IMR-90 (cell line): ENCODE data around the gene RNF175. TPM values are rescaled to one million over a fixed set of nuclear protein-coding genes. Genes with fewer than 3 reads are reported as not detected.

Experiments used
- ATAC-seq: fragments of 200-7000 bp; cut with Tn5 transposase; 2 replicates; pipeline ENCODE4 v1.9.1; 2020; ENCODE audit warnings: low read depth, mild to moderate bottlenecking, moderate library complexity
- BruUV-seq: library from RNA; stranded (reverse); fragments of 400-500 nt; replicated peaks from 2 replicates; lab custom pipeline; 2021; lab: Mats Ljungman, UMichigan
- CTCF ChIA-PET: fragments of 300-600 bp; formaldehyde crosslinking; extraction: SDS; loops from one replicate; lab custom pipeline; 2021; ENCODE audit warnings: antibody characterized with exemption; lab: Yijun Ruan, JAX
- POLR2A ChIA-PET: fragments of 300-600 bp; sonication (Branson Sonifier 250); formaldehyde crosslinking; loops from one replicate; lab custom pipeline; 2022; ENCODE audit warnings: antibody characterized with exemption; ENCODE audit not compliant: unreplicated experiment; lab: Charles Lee
- DNase-seq: peaks from one replicate; pipeline ENCODE4 v3.0.0; 2013
- H2AFZ ChIP-seq: replicated peaks from 2 replicates; pipeline ENCODE3; 2013; ENCODE audit warnings: low read length, mild to moderate bottlenecking; ENCODE audit not compliant: poor library complexity
- H2AK5ac ChIP-seq: 2 replicates; pipeline ENCODE4 v1.6.1; 2013; ENCODE audit warnings: low read depth, low read length, inconsistent platforms
- H2AK9ac ChIP-seq: replicated peaks from 2 replicates; pipeline ENCODE3; 2013; ENCODE audit warnings: mild to moderate bottlenecking, low read depth, low read length, moderate library complexity; ENCODE audit not compliant: poor library complexity
- H2BK120ac ChIP-seq: 2 replicates; pipeline ENCODE4 v1.6.1; 2013; ENCODE audit warnings: low read depth, low read length, inconsistent platforms
- H2BK15ac ChIP-seq: 3 replicates; pipeline ENCODE4 v1.6.1; 2013; ENCODE audit warnings: low read depth, low read length, inconsistent platforms
- H2BK20ac ChIP-seq: 2 replicates; pipeline ENCODE4 v1.6.1; 2013; ENCODE audit warnings: low read depth, mild to moderate bottlenecking, inconsistent platforms, low read length, moderate library complexity
- H2BK5ac ChIP-seq: 2 replicates; pipeline ENCODE4 v1.6.1; 2013; ENCODE audit warnings: mild to moderate bottlenecking, low read depth, low read length, inconsistent platforms; ENCODE audit not compliant: poor library complexity, severe bottlenecking
- H3K14ac ChIP-seq: replicated peaks from 2 replicates; pipeline ENCODE4 v1.6.1; 2013; ENCODE audit warnings: low read depth, low read length, inconsistent platforms
- H3K18ac ChIP-seq: 2 replicates; pipeline ENCODE4 v1.6.1; 2013; ENCODE audit warnings: low read depth, low read length, control low read depth
- H3K23ac ChIP-seq: 2 replicates; pipeline ENCODE4 v1.6.1; 2013; ENCODE audit warnings: low read depth, low read length, inconsistent platforms
- H3K27ac ChIP-seq: 2 replicates; pipeline ENCODE4 v1.5.1; 2013; ENCODE audit warnings: mild to moderate bottlenecking, control low read depth, low read length; ENCODE audit not compliant: insufficient read depth
- H3K27me3 ChIP-seq: 2 replicates; pipeline ENCODE4 v1.6.1; 2013; ENCODE audit warnings: low read length; ENCODE audit not compliant: control insufficient read depth, insufficient read depth
- H3K36me3 ChIP-seq: 2 replicates; pipeline ENCODE4 v1.6.1; 2013; ENCODE audit warnings: low read length, mixed read lengths; ENCODE audit not compliant: control insufficient read depth, insufficient read depth
- H3K4ac ChIP-seq: 2 replicates; pipeline ENCODE4 v1.6.1; 2013; ENCODE audit warnings: low read depth, low read length, inconsistent platforms
- H3K4me1 ChIP-seq: 2 replicates; pipeline ENCODE4 v1.6.1; 2013; ENCODE audit warnings: low read length, mixed read lengths; ENCODE audit not compliant: control insufficient read depth, insufficient read depth
- H3K4me2 ChIP-seq: 2 replicates; pipeline ENCODE4 v1.6.1; 2013; ENCODE audit warnings: low read depth, mild to moderate bottlenecking, control low read depth, low read length, moderate library complexity
- H3K4me3 ChIP-seq: 2 replicates; pipeline ENCODE4 v1.5.1; 2013; ENCODE audit warnings: low read depth, mild to moderate bottlenecking, control low read depth, low read length, moderate library complexity; ENCODE audit not compliant: insufficient read depth
- H3K56ac ChIP-seq: 2 replicates; pipeline ENCODE4 v1.6.1; 2013; ENCODE audit warnings: low read length, inconsistent platforms; ENCODE audit not compliant: insufficient read depth; ENCODE audit errors: extremely low read depth
- H3K79me1 ChIP-seq, 2 experiments: 2 replicates each; pipeline ENCODE4 v1.6.1; 2013; ENCODE audit warnings: low read length in 2 of 2, inconsistent platforms in 1 of 2, low read depth in 1 of 2
- H3K9ac ChIP-seq: 2 replicates; pipeline ENCODE4 v1.6.1; 2013; ENCODE audit warnings: low read depth, low read length, control low read depth
- H3K9me1 ChIP-seq: 2 replicates; pipeline ENCODE4 v1.6.1; 2013; ENCODE audit warnings: low read length, inconsistent platforms; ENCODE audit not compliant: insufficient read depth
- H3K9me3 ChIP-seq: 2 replicates; pipeline ENCODE4 v1.6.1; 2013; ENCODE audit warnings: low read length; ENCODE audit not compliant: control insufficient read depth, insufficient read depth
- H4K20me1 ChIP-seq: 2 replicates; pipeline ENCODE4 v1.6.1; 2013; ENCODE audit warnings: low read length, inconsistent platforms; ENCODE audit not compliant: insufficient read depth
- H4K5ac ChIP-seq: 2 replicates; pipeline ENCODE4 v1.6.1; 2013; ENCODE audit warnings: mild to moderate bottlenecking, low read depth, low read length, control low read depth
- H4K8ac ChIP-seq, 2 experiments: 2 replicates each; pipeline ENCODE4 v1.6.1; 2013; ENCODE audit warnings: low read depth in 2 of 2, low read length in 2 of 2, control low read depth in 1 of 2, inconsistent platforms in 1 of 2
- H4K91ac ChIP-seq: 2 replicates; pipeline ENCODE4 v1.6.1; 2013; ENCODE audit warnings: low read depth, low read length, inconsistent platforms; ENCODE audit not compliant: insufficient read depth
- MAZ ChIP-seq: IDR thresholded peaks from 2 replicates; pipeline ENCODE4 v1.6.1; 2012; ENCODE audit warnings: low read depth, mild to moderate bottlenecking, low read length, improper control_type of control experiment, moderate library complexity, borderline replicate concordance
- MXI1 ChIP-seq: IDR thresholded peaks from 2 replicates; pipeline ENCODE4 v1.6.1; 2012; ENCODE audit warnings: low read depth, mild to moderate bottlenecking, low read length, moderate library complexity, borderline replicate concordance
- RFX5 ChIP-seq: IDR thresholded peaks from 2 replicates; pipeline ENCODE4 v1.8.0; 2012; ENCODE audit warnings: low read depth, mild to moderate bottlenecking, low read length, moderate library complexity
- WGBS, 2 experiments: methylation state at CpG; one replicate each; pipeline versions ENCODE4 v1.1.5 to v1.1.7; 2013; ENCODE audit warnings: missing lambda C conversion rate in 2 of 2; ENCODE audit not compliant: insufficient read length in 1 of 2; ENCODE audit errors: extremely low coverage in 2 of 2; 5-methylcytosine and 5-hydroxymethylcytosine counted together
- dilution Hi-C: fragments of 300-500 bp; cut with HindIII; formaldehyde crosslinking; loops from one replicate; pipeline ENCODE4 v1.14.3; 2018; ENCODE audit warnings: low sequenced_read_pairs; ENCODE audit not compliant: unreplicated experiment
- in situ Hi-C: fragments of 300-500 bp; cut with MboI; formaldehyde crosslinking; loops from 3 replicates; pipeline ENCODE4 v1.14.3; 2019; ENCODE audit warnings: low sequenced_read_pairs, inconsistent platforms, mixed read lengths
- intact Hi-C: fragments of 100-400 bp; cut with micrococcal nuclease; formaldehyde crosslinking; loops from 2 replicates; pipeline ENCODE4 v1.10.0; 2022
- polyA plus RNA-seq, 3 experiments: library from polyadenylated mRNA; depleted of rRNA; stranded (reverse); fragments of >200 nt; gene quantifications; 2 replicates each; pipeline ENCODE4 v1.2.3, GENCODE V29; 2012; ENCODE audit warnings: low replicate concordance in 1 of 3
- total RNA-seq: library from RNA; depleted of rRNA; stranded (reverse); fragments of >200 nt; gene quantifications from 2 replicates; pipeline ENCODE4 v1.2.3, GENCODE V29; 2012

The RNF175 gene
- total and polyA plus RNA-seq, 2 of the 4 experiments (the other 2 are of a cell fraction): not detected

DNA sequence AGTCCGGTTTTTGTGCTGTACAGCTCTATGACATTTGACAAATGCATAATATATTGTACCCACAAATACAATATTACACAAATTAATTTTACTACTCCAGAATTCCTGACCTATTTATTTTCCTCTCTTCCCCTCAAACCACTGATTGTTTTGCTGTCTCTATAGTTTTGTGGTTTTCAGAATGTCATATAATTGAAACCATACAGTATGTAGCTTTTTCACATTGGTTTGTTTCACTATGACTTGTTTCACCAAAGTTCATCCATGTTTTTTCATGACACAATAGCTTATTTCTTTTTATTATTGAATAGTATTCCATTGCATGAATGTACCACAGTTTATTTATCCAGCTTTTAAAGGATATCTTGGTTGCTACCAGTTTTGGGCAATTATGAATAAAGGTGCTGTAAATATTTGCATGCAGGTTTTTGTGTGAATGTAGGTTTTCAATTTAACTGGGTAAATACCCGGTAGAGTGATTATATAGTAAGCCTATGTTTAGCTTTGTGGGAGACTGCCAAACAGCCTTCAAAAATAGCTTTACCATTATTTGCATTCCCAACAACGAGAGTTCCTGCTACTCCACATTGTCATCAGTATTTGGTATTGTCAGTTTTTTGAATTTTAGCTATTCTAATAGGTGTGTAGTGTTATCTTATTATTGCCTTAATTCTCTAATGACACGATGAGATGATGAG lies 25.9 kb downstream of the RNF175 start:
- Histone ChIP-seq H3K9me1 (no peaks in the 10 kb centered on the region), H4K20me1 (no peaks in the 10 kb centered on the region), H3K4me3 (no peak overlapping the region), H3K18ac (no peak overlapping the region), H2AK9ac (no peak overlapping the region), H2AFZ (no peak overlapping the region), H3K27me3 (no peaks in the 10 kb centered on the region), H4K91ac (no peak overlapping the region), H2BK120ac (no peak overlapping the region), H3K4me1 (no peaks in the 10 kb centered on the region), H3K4me2 (no peak overlapping the region), H3K23ac (no peak overlapping the region), H3K9me3 (no peaks in the 10 kb centered on the region), H3K14ac (no peak overlapping the region), H3K27ac (no peak overlapping the region), H3K56ac (no peak overlapping the region), H3K4ac (no peak overlapping the region), H2BK15ac (no peak overlapping the region), H4K5ac (no peak overlapping the region), H3K79me1 (no peaks in the 10 kb centered on the region), H2BK20ac (no peak overlapping the region), H3K36me3 (no peaks in the 10 kb centered on the region), H3K9ac (no peak overlapping the region), H2BK5ac (no peak overlapping the region), H4K8ac (no peak overlapping the region), H2AK5ac (no peak overlapping the region)
- dilution Hi-C loops: no loop called here
- in situ Hi-C loops: no loop called here
- ATAC-seq (no peak), DNase-seq (no peak)
- intact Hi-C loops: no loop called here
- no TSS peak for BruUV-seq
- POLR2A ChIA-PET: no interaction called here
- 88% methylated on average over 1 of the region's 4 CpGs; no CpG with 5 or more reads in 1 of the 2 experiments for WGBS, 2 experiments
- TF ChIP-seq RFX5: no peak
- no peak for TF ChIP-seq MAZ
- TF ChIP-seq MXI1: no peak
- CTCF ChIA-PET: no interaction called here
